ENCODE data around the gene PAPPA. TPM values are rescaled to one million over a fixed set of nuclear protein-coding genes. Genes with fewer than 3 reads are reported as not detected.

PAPPA gene
- total RNA-seq, 2 donors from 2014 or later = 1.8 to 5.7 TPM

DNA sequence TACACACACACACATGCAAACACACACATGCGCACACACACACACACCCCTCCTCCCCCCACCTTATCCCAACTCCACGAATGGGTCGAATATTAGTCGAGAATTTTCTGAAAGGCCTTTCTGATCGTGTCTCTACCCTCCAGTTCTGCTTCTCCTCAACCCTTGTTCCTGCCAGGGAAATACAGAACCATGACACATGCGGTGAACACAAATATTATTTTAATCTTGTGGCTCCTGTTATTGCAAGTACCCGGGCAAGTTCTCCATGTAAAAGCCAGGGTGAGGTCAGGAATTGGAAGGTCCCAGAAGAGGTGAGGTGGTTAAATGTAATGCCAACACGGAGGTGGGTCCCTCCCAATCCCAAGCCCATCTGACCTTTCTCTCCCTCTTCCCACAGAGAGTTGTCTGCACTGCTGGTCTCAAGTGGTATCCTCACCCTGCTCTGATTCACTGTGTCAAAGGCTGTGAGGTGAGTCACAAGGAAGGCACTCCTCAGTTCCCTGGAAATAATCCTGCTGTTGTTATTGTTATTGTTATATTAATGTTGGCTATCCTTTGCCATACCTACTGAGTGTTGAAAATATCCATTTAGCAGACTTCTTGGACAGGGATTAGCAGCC is 223.7 kb downstream of the PAPPA start:
- Histone ChIP-seq H3K27ac (no peak overlapping the region), H3K36me3 (peaks cover 4% of the 10 kb centered on the region), H3K4me1 (no peaks in the 10 kb centered on the region), H3K9me3 (no peaks in the 10 kb centered on the region), H3K27me3 (no peaks in the 10 kb centered on the region), H3K4me3 (no peak overlapping the region)
- TF ChIP-seq CTCF (IDR thresholded peaks at IDR 0.05) = no peak
- DNase-seq (ENCODE audit: low spot score) = no peak

GRCh38 chr9:116378873-116379272 is 225.3 kb downstream of the PAPPA start:
- H3K9me3 ChIP-seq = no peaks in the 10 kb centered on the region
- H3K4me1 ChIP-seq = no peaks in the 10 kb centered on the region
- no peaks in the 10 kb centered on the region for H3K27me3 ChIP-seq
- TF ChIP-seq CTCF (IDR thresholded peaks at IDR 0.05) = no peak
- DNase-seq (ENCODE audit: low spot score) = no peak
- H3K27ac ChIP-seq = no peak overlapping the region
- no peak overlapping the region for H3K4me3 ChIP-seq
- H3K36me3 ChIP-seq = peaks cover 4% of the 10 kb centered on the region

- H3K9me3 ChIP-seq = no peaks in the 10 kb centered on the region
- H3K36me3 ChIP-seq = peaks cover 4% of the 10 kb centered on the region
- no peaks in the 10 kb centered on the region for H3K4me1 ChIP-seq
- H3K27me3 ChIP-seq = no peaks in the 10 kb centered on the region
- DNase-seq (ENCODE audit: low spot score) = no peak
- H3K27ac ChIP-seq = no peak overlapping the region
- H3K4me3 ChIP-seq = no peak overlapping the region
- TF ChIP-seq CTCF (IDR thresholded peaks at IDR 0.05) = no peak
Observed at GRCh38 chr9:116379821-116380220, 226.2 kb downstream of the PAPPA start.

GRCh38 chr9:116380496-116380995 is 227.0 kb downstream of the PAPPA start:
- no peaks in the 10 kb centered on the region for H3K27me3 ChIP-seq
- DNase-seq (ENCODE audit: low spot score) = no peak
- H3K36me3 ChIP-seq = peaks cover 4% of the 10 kb centered on the region
- no peak overlapping the region for H3K4me3 ChIP-seq
- H3K4me1 ChIP-seq = no peaks in the 10 kb centered on the region
- no peak overlapping the region for H3K27ac ChIP-seq
- TF ChIP-seq CTCF (IDR thresholded peaks at IDR 0.05) = no peak
- no peaks in the 10 kb centered on the region for H3K9me3 ChIP-seq

DNA sequence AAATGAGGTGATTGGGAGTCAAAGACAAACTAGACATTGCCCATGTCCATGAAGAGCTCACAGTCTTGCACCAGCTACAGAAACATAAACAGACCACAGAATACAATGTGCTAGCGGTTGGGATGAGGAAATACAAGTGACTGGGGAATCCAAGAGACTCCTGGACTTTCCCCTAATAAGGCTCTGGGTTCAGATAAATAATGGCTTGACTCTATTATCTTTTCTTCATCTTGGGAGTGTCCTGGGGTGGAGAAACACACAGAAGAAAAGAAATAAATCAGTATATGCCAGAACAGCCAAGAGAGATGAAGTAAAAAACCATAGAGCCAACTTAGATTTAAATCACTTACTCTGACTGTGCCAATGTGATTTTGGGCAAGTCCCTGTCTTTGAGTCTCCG is 227.8 kb downstream of the PAPPA start:
- Histone ChIP-seq H3K4me3 (no peak overlapping the region), H3K9me3 (no peaks in the 10 kb centered on the region), H3K27ac (no peak overlapping the region), H3K4me1 (no peaks in the 10 kb centered on the region), H3K27me3 (no peaks in the 10 kb centered on the region), H3K36me3 (peaks cover 4% of the 10 kb centered on the region)
- no peak for DNase-seq (ENCODE audit: low spot score)
- TF ChIP-seq CTCF (IDR thresholded peaks at IDR 0.05) = no peak

- no peak for DNase-seq (ENCODE audit: low spot score)
- Histone ChIP-seq H3K4me1 (no peaks in the 10 kb centered on the region), H3K27me3 (no peaks in the 10 kb centered on the region), H3K27ac (no peak overlapping the region), H3K36me3 (peaks cover 4% of the 10 kb centered on the region), H3K4me3 (no peak overlapping the region), H3K9me3 (no peaks in the 10 kb centered on the region)
- no peak for TF ChIP-seq CTCF (IDR thresholded peaks at IDR 0.05)
Observed at GRCh38 chr9:116382053-116382452, 228.5 kb downstream of the PAPPA start.
